ENCODE measurements around the gene RNF151.

- TF ChIP-seq BHLHE40 (IDR thresholded peaks at IDR 0.05; ENCODE audit: borderline replicate concordance) (no peak), FOXM1 (IDR thresholded peaks at IDR 0.05; ENCODE audit: borderline replicate concordance) (no peak), ARNT (IDR thresholded peaks at IDR 0.05) (no peak), FOXK2 (IDR thresholded peaks at IDR 0.05) (no peak), ELF4 (IDR thresholded peaks at IDR 0.05) (no peak), PKNOX1 (IDR thresholded peaks at IDR 0.05) (no peak), FOXA1 (IDR thresholded peaks at IDR 0.05) (no peak)
Observed at GRCh38 chr16:1933097-1933661, 33.5 kb upstream of the RNF151 start.

All from HEK293T (cell line).